ENCODE data around the gene PTPRN2. TPM values are rescaled to one million over a fixed set of nuclear protein-coding genes. Genes with fewer than 3 reads are reported as not detected.
"Not testable (repeated sequence)": the region's sequence is repeated elsewhere in the genome, so short reads cannot be mapped to it uniquely, and the experiment has no call there.

The PTPRN2 gene
- total RNA-seq, 1 experiment from 2014 or later, result 2.1 TPM

DNA sequence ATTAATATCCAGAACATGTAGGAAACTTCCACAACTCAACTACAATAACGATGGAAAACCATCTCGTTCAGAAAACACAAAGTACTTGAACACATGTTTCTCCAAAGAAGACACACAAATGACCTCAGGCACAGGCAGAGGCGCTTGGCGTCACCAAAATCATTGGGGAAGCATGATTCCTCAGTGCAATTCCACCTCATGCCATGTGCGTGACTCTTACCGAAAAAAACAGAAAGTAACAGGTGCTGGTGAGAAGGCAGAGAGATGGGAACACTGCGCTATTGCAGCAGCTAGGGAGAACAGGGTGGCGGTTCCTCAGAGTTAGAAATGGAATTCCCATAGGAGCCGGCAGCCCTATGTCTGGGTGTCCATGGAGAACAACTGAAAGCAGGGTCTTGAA is 860.9 kb downstream of the PTPRN2 start:
- ChIA-PET CTCF (no interaction called here), POLR2A (no interaction called here), RAD21 (ENCODE audit: low non-redundant PET in 1 of 2, low total read pairs in 2 of 2, uncharacterized antibody in 2 of 2, unreplicated experiment in 2 of 2) (no interaction called here)
- no peaks in the 10 kb centered on the region for H4K20me1 ChIP-seq (ENCODE audit: insufficient read depth)
- H3K9ac ChIP-seq (ENCODE audit: low read length), result no peak overlapping the region
- TF ChIP-seq ELF1 (IDR thresholded peaks at IDR 0.05; ENCODE audit: borderline replicate concordance, low read depth), result no peak
- no peak for TF ChIP-seq SRF (IDR thresholded peaks at IDR 0.05; ENCODE audit: low read depth)
- TF ChIP-seq, protein P1, sequence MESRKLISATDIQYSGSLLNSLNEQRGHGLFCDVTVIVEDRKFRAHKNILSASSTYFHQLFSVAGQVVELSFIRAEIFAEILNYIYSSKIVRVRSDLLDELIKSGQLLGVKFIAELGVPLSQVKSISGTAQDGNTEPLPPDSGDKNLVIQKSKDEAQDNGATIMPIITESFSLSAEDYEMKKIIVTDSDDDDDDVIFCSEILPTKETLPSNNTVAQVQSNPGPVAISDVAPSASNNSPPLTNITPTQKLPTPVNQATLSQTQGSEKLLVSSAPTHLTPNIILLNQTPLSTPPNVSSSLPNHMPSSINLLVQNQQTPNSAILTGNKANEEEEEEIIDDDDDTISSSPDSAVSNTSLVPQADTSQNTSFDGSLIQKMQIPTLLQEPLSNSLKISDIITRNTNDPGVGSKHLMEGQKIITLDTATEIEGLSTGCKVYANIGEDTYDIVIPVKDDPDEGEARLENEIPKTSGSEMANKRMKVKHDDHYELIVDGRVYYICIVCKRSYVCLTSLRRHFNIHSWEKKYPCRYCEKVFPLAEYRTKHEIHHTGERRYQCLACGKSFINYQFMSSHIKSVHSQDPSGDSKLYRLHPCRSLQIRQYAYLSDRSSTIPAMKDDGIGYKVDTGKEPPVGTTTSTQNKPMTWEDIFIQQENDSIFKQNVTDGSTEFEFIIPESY (IDR thresholded peaks at IDR 0.05; ENCODE audit: extremely low read depth, insufficient replicate concordance, low read length), result no peak
- TF ChIP-seq EGR1 (IDR thresholded peaks at IDR 0.05; ENCODE audit: low read depth), result no peak
- TF ChIP-seq EZH2phosphoT487 (IDR thresholded peaks at IDR 0.05; ENCODE audit: borderline replicate concordance), result no peak
- TF ChIP-seq FOSL1 (IDR thresholded peaks at IDR 0.05; ENCODE audit: low read depth), result no peak
- no peak for TF ChIP-seq JUND (IDR thresholded peaks at IDR 0.05)
- TF ChIP-seq POLR2AphosphoS5 (IDR thresholded peaks at IDR 0.05; ENCODE audit: low read depth, low read length), result no peak
- TF ChIP-seq ZNF274 (IDR thresholded peaks at IDR 0.05; ENCODE audit: low read depth, low read length), result no peak
- TF ChIP-seq, protein P2, sequence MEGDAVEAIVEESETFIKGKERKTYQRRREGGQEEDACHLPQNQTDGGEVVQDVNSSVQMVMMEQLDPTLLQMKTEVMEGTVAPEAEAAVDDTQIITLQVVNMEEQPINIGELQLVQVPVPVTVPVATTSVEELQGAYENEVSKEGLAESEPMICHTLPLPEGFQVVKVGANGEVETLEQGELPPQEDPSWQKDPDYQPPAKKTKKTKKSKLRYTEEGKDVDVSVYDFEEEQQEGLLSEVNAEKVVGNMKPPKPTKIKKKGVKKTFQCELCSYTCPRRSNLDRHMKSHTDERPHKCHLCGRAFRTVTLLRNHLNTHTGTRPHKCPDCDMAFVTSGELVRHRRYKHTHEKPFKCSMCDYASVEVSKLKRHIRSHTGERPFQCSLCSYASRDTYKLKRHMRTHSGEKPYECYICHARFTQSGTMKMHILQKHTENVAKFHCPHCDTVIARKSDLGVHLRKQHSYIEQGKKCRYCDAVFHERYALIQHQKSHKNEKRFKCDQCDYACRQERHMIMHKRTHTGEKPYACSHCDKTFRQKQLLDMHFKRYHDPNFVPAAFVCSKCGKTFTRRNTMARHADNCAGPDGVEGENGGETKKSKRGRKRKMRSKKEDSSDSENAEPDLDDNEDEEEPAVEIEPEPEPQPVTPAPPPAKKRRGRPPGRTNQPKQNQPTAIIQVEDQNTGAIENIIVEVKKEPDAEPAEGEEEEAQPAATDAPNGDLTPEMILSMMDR (IDR thresholded peaks at IDR 0.05 in 2 of 3, conservative IDR thresholded peaks at IDR 0.05 in 1 of 3; ENCODE audit: borderline replicate concordance in 1 of 3, insufficient read depth in 1 of 3, low read depth in 2 of 3, low read length in 2 of 3), result no peak
- TF ChIP-seq CEBPB (IDR thresholded peaks at IDR 0.05; ENCODE audit: low read depth), result no peak
- no peak for TF ChIP-seq SIN3A (IDR thresholded peaks at IDR 0.05; ENCODE audit: low read depth)
- TF ChIP-seq EZH2 (IDR thresholded peaks at IDR 0.05), result no peak
- no peak for TF ChIP-seq POLR2A (IDR thresholded peaks at IDR 0.05; ENCODE audit: borderline replicate concordance, extremely low read depth, insufficient read depth, insufficient read length)
- H3K4me3 ChIP-seq (replicated peaks in 1 of 2; ENCODE audit: low read depth in 1 of 2, low read length in 2 of 2), result no peak overlapping the region
- H3K36me3 ChIP-seq (ENCODE audit: control insufficient read depth in 1 of 2, insufficient read depth in 2 of 2, low read length in 2 of 2), result no peaks in the 10 kb centered on the region
- H3K9me3 ChIP-seq (ENCODE audit: control insufficient read depth in 1 of 2, insufficient read depth in 1 of 2, low read depth in 1 of 2, low read length in 2 of 2), result no peaks in the 10 kb centered on the region
- BruUV-seq (replicated peaks), result no TSS peak
- peaks cover 28% of the 10 kb centered on the region for H3K27me3 ChIP-seq (ENCODE audit: insufficient read depth, low read length)
- ATAC-seq (no peak), DNase-seq (ENCODE audit: low read depth, low spot score) (no peak)
- H3K27ac ChIP-seq (ENCODE audit: low read depth, low read length), result no peak overlapping the region
- no peaks in the 10 kb centered on the region for H3K4me1 ChIP-seq (ENCODE audit: control insufficient read depth in 1 of 2, insufficient read depth in 2 of 2, low read length in 2 of 2)
- intact Hi-C loops (cut with micrococcal nuclease), result no loop called here
- H3K79me2 ChIP-seq (ENCODE audit: insufficient read depth, low read length), result no peaks in the 10 kb centered on the region
- no peak overlapping the region for H3K4me2 ChIP-seq (ENCODE audit: low read length)
- no peak overlapping the region for H2AFZ ChIP-seq (ENCODE audit: low read depth, low read length, poor library complexity, severe bottlenecking)
- no peaks in the 10 kb centered on the region for H3K9me2 ChIP-seq (ENCODE audit: insufficient read depth)

DNA sequence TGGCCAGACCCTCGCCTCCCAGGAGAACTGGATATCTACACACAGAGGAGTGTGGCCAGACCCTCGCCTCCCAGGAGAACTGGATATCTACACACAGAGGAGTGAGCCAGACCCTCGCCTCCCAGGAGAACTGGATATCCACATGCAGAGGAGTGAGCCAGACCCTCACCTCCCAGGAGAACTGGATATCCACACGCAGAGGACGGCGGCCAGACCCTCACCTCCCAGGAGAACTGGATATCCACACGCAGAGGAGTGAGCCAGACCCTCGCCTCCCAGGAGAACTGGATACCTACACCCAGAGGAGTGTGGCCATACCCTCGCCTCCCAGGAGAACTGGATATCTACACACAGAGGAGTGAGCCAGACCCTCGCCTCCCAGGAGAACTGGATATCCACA is 862.3 kb downstream of the PTPRN2 start:
- POLR2A ChIA-PET; RAD21 ChIA-PET (ENCODE audit: low non-redundant PET in 1 of 2, low total read pairs in 2 of 2, uncharacterized antibody in 2 of 2, unreplicated experiment in 2 of 2); H3K9me2 ChIP-seq (ENCODE audit: insufficient read depth); H2AFZ ChIP-seq (ENCODE audit: low read depth, low read length, poor library complexity, severe bottlenecking); H3K9me3 ChIP-seq (ENCODE audit: control insufficient read depth in 1 of 2, insufficient read depth in 1 of 2, low read depth in 1 of 2, low read length in 2 of 2); H3K9ac ChIP-seq (ENCODE audit: low read length); H3K27ac ChIP-seq (ENCODE audit: low read depth, low read length); BruUV-seq (replicated peaks); intact Hi-C loops (cut with micrococcal nuclease); H3K4me1 ChIP-seq (ENCODE audit: control insufficient read depth in 1 of 2, insufficient read depth in 2 of 2, low read length in 2 of 2); H3K79me2 ChIP-seq (ENCODE audit: insufficient read depth, low read length); H3K4me2 ChIP-seq (ENCODE audit: low read length); H3K36me3 ChIP-seq (ENCODE audit: control insufficient read depth in 1 of 2, insufficient read depth in 2 of 2, low read length in 2 of 2); DNase-seq (ENCODE audit: low read depth, low spot score); CTCF ChIA-PET; ATAC-seq; H3K4me3 ChIP-seq (replicated peaks in 1 of 2; ENCODE audit: low read depth in 1 of 2, low read length in 2 of 2); H4K20me1 ChIP-seq (ENCODE audit: insufficient read depth): not testable (repeated sequence)
- H3K27me3 ChIP-seq (ENCODE audit: insufficient read depth, low read length), result peaks cover 28% of the 10 kb centered on the region
